H9 (cell line): ENCODE data around the gene METAP2. TPM values are rescaled to one million over a fixed set of nuclear protein-coding genes. Genes with fewer than 3 reads are reported as not detected.

Source experiments
- DNase-seq: peaks from one replicate; pipeline ENCODE4 v3.0.0-alpha.2; 2017
- H2AFZ ChIP-seq: one replicate; pipeline ENCODE4 v1.6.1; 2013; ENCODE audit warnings: mild to moderate bottlenecking, low read length, control low read depth, moderate library complexity
- H2AK5ac ChIP-seq: 2 replicates; pipeline ENCODE4 v1.6.1; 2013; ENCODE audit warnings: low read length, control low read depth, mixed read lengths; ENCODE audit not compliant: insufficient read length
- H2BK120ac ChIP-seq: one replicate; pipeline ENCODE4 v1.6.1; 2013; ENCODE audit warnings: low read depth, mild to moderate bottlenecking, low read length, control low read depth, inconsistent platforms; ENCODE audit not compliant: poor library complexity, severe bottlenecking
- H2BK12ac ChIP-seq: 2 replicates; pipeline ENCODE4 v1.6.1; 2013; ENCODE audit warnings: low read length, control low read depth, mixed read lengths, low read depth; ENCODE audit not compliant: insufficient read length
- H2BK15ac ChIP-seq: 2 replicates; pipeline ENCODE4 v1.6.1; 2013; ENCODE audit warnings: low read depth, low read length, control low read depth
- H2BK20ac ChIP-seq: one replicate; pipeline ENCODE4 v1.6.1; 2013; ENCODE audit warnings: low read depth, mild to moderate bottlenecking, low read length, control low read depth, inconsistent platforms; ENCODE audit not compliant: poor library complexity, severe bottlenecking
- H2BK5ac ChIP-seq: 2 replicates; pipeline ENCODE4 v1.6.1; 2013; ENCODE audit warnings: low read length, control low read depth, mixed read lengths; ENCODE audit not compliant: insufficient read length
- H3K14ac ChIP-seq: 2 replicates; pipeline ENCODE4 v1.6.1; 2013; ENCODE audit warnings: low read length, control low read depth; ENCODE audit not compliant: insufficient read depth
- H3K18ac ChIP-seq: 2 replicates; pipeline ENCODE4 v1.6.1; 2013; ENCODE audit warnings: low read depth, mild to moderate bottlenecking, mixed read lengths, low read length, control low read depth; ENCODE audit not compliant: insufficient read length
- H3K23ac ChIP-seq: 2 replicates; pipeline ENCODE4 v1.6.1; 2013; ENCODE audit warnings: low read length, control low read depth, mixed read lengths, low read depth; ENCODE audit not compliant: insufficient read length
- H3K23me2 ChIP-seq: 2 replicates; pipeline ENCODE4 v1.6.1; 2013; ENCODE audit warnings: low read depth, mild to moderate bottlenecking, mixed read lengths, low read length, control low read depth; ENCODE audit not compliant: insufficient read length, poor library complexity, severe bottlenecking
- H3K27ac ChIP-seq: 2 replicates; pipeline ENCODE4 v1.5.1; 2013; ENCODE audit warnings: low read length, control low read depth, mixed read lengths, low read depth; ENCODE audit not compliant: insufficient read length
- H3K27me3 ChIP-seq: 2 replicates; pipeline ENCODE4 v1.6.1; 2013; ENCODE audit warnings: low read length, control low read depth, inconsistent platforms; ENCODE audit not compliant: insufficient read depth
- H3K4ac ChIP-seq: 2 replicates; pipeline ENCODE4 v1.6.1; 2013; ENCODE audit warnings: low read depth, mild to moderate bottlenecking, control low read depth, inconsistent platforms, low read length, moderate library complexity
- H3K4me1 ChIP-seq: 2 replicates; pipeline ENCODE4 v1.6.1; 2013; ENCODE audit warnings: low read length, control low read depth, inconsistent platforms; ENCODE audit not compliant: insufficient read depth
- H3K4me2 ChIP-seq: 2 replicates; pipeline ENCODE4 v1.6.1; 2013; ENCODE audit warnings: low read length, control low read depth, mixed read lengths; ENCODE audit not compliant: insufficient read length, insufficient read depth
- H3K56ac ChIP-seq: 2 replicates; pipeline ENCODE4 v1.6.1; 2013; ENCODE audit warnings: low read depth, mild to moderate bottlenecking, mixed read lengths, low read length, control low read depth; ENCODE audit not compliant: insufficient read length
- H3K79me1 ChIP-seq: 2 replicates; pipeline ENCODE4 v1.6.1; 2013; ENCODE audit warnings: low read depth, mild to moderate bottlenecking, moderate library complexity, low read length, control low read depth, inconsistent platforms; ENCODE audit not compliant: insufficient read depth, poor library complexity, severe bottlenecking
- H3K79me2 ChIP-seq: 2 replicates; pipeline ENCODE4 v1.6.1; 2013; ENCODE audit warnings: low read length, control low read depth, inconsistent platforms; ENCODE audit not compliant: insufficient read depth
- H3K9ac ChIP-seq: 2 replicates; pipeline ENCODE4 v1.6.1; 2013; ENCODE audit warnings: low read length, control low read depth, mixed read lengths; ENCODE audit not compliant: insufficient read length; ENCODE audit errors: extremely low read depth
- H3K9me3 ChIP-seq: one replicate; pipeline ENCODE4 v1.6.1; 2013; ENCODE audit warnings: low read depth, low read length, inconsistent platforms; ENCODE audit not compliant: control insufficient read depth
- H3T11ph ChIP-seq: one replicate; pipeline ENCODE4 v1.6.1; 2013; ENCODE audit warnings: mild to moderate bottlenecking, low read length, control low read depth, inconsistent platforms
- H4K20me1 ChIP-seq: one replicate; pipeline ENCODE4 v1.6.1; 2013; ENCODE audit not compliant: control insufficient read depth, insufficient read length, insufficient read depth
- H4K5ac ChIP-seq: 2 replicates; pipeline ENCODE4 v1.6.1; 2013; ENCODE audit warnings: low read depth, mild to moderate bottlenecking, mixed read lengths, low read length, control low read depth; ENCODE audit not compliant: insufficient read length
- H4K8ac ChIP-seq: replicated peaks from 2 replicates; pipeline ENCODE4 v1.6.1; 2013; ENCODE audit warnings: low read length, control low read depth, mixed read lengths, low read depth; ENCODE audit not compliant: insufficient read length
- H4K91ac ChIP-seq: 2 replicates; pipeline ENCODE4 v1.6.1; 2013; ENCODE audit warnings: low read depth, mild to moderate bottlenecking, moderate library complexity, mixed read lengths, low read length, control low read depth; ENCODE audit not compliant: insufficient read length
- H3K27ac Mint-ChIP-seq, 3 experiments: 2 replicates in 2 of 3; 3 replicates in 1 of 3; pipeline ENCODE4 v1.8.0; 2020 to 2021; ENCODE audit warnings: mixed read lengths in 3 of 3, mild to moderate bottlenecking in 1 of 3, moderate library complexity in 1 of 3
- H3K27me3 Mint-ChIP-seq: 2 replicates; pipeline ENCODE4 v1.8.0; 2021; ENCODE audit warnings: low read depth, mild to moderate bottlenecking, moderate library complexity, mixed read lengths
- H3K36me3 Mint-ChIP-seq, 3 experiments: 2 replicates in 2 of 3; 3 replicates in 1 of 3; pipeline ENCODE4 v1.8.0; 2020 to 2021; ENCODE audit warnings: low read depth in 3 of 3, mixed read lengths in 3 of 3; ENCODE audit not compliant: insufficient read depth in 1 of 3
- H3K4me1 Mint-ChIP-seq, 2 experiments: 2 replicates each; pipeline ENCODE4 v1.8.0; 2020; ENCODE audit warnings: mixed read lengths in 2 of 2
- H3K4me3 Mint-ChIP-seq, 2 experiments: 2 replicates in 1 of 2; 3 replicates in 1 of 2; pipeline ENCODE4 v1.8.0; 2020 to 2021; ENCODE audit warnings: mild to moderate bottlenecking in 2 of 2, mixed read lengths in 2 of 2, moderate library complexity in 1 of 2
- H3K9me3 Mint-ChIP-seq, 2 experiments: 2 replicates in 1 of 2; 3 replicates in 1 of 2; pipeline ENCODE4 v1.8.0; 2020; ENCODE audit warnings: mild to moderate bottlenecking in 2 of 2, mixed read lengths in 2 of 2, moderate library complexity in 1 of 2
- whole genome bisulfite sequencing: extraction: QIAGEN DNeasy Blood & Tissue Kit; methylation state at CpG from one replicate; pipeline ENCODE4 v1.1.7; 2013; ENCODE audit warnings: missing lambda C conversion rate, low lambda C conversion rate, mixed read lengths; ENCODE audit not compliant: insufficient read length; ENCODE audit errors: extremely low coverage; 5-methylcytosine and 5-hydroxymethylcytosine counted together
- total RNA-seq: library from RNA; stranded (reverse); gene quantifications from 2 replicates; pipeline ENCODE4 v1.2.1, GENCODE V29; 2021
- TF ChIP-seq, protein P1 (sequence below): fragments of 200-600 bp; sonication (generic); conservative IDR thresholded peaks from 3 replicates; pipeline ENCODE4 v1.8.0; 2021; ENCODE audit warnings: antibody characterized with exemption, mild to moderate bottlenecking

Gene METAP2
- total RNA-seq, 1 experiment from 2014 or later: 140 TPM

DNA sequence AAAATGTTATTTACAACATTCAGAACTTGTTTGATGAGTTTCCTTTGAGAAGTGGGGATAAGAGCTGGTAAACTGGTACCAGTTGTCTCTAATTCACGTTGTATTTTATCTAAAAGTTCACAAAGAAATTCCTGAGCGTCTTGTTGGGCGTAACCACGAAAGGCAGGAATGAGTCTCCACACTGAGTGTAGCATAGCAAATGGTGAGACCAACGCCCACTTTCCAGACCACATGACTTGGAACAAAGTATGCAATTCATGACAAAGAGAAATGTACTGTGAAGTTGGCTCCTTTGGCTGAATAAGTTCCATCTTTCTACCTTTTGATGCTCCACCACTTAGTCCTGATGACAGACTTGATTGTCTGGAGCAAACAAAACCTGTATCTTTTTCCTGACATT is 58.9 kb downstream of the METAP2 start:
- TF ChIP-seq, protein P1, sequence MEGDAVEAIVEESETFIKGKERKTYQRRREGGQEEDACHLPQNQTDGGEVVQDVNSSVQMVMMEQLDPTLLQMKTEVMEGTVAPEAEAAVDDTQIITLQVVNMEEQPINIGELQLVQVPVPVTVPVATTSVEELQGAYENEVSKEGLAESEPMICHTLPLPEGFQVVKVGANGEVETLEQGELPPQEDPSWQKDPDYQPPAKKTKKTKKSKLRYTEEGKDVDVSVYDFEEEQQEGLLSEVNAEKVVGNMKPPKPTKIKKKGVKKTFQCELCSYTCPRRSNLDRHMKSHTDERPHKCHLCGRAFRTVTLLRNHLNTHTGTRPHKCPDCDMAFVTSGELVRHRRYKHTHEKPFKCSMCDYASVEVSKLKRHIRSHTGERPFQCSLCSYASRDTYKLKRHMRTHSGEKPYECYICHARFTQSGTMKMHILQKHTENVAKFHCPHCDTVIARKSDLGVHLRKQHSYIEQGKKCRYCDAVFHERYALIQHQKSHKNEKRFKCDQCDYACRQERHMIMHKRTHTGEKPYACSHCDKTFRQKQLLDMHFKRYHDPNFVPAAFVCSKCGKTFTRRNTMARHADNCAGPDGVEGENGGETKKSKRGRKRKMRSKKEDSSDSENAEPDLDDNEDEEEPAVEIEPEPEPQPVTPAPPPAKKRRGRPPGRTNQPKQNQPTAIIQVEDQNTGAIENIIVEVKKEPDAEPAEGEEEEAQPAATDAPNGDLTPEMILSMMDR: no peak
- Histone ChIP-seq H3K56ac (no peak overlapping the region), H3K4me2 (no peak overlapping the region), H3K18ac (no peak overlapping the region), H3K79me2 (peaks cover 54% of the 10 kb centered on the region), H2BK15ac (no peak overlapping the region), H4K5ac (no peak overlapping the region), H3K79me1 (peaks cover 13% of the 10 kb centered on the region), H2BK20ac (no peak overlapping the region), H3K14ac (no peak overlapping the region), H3K4ac (no peak overlapping the region), H3K23me2 (no peaks in the 10 kb centered on the region), H3K27ac (no peak overlapping the region), H3K9me3 (no peaks in the 10 kb centered on the region), H2BK5ac (no peak overlapping the region), H4K20me1 (peaks cover 3% of the 10 kb centered on the region), H2AK5ac (no peak overlapping the region), H2BK12ac (no peak overlapping the region), H2BK120ac (no peak overlapping the region), H4K91ac (no peak overlapping the region), H3T11ph (no peak overlapping the region), H3K27me3 (no peaks in the 10 kb centered on the region), H3K9ac (no peak overlapping the region), H2AFZ (no peak overlapping the region), H3K23ac (no peak overlapping the region), H4K8ac (no peak overlapping the region), H3K4me1 (peaks cover 5% of the 10 kb centered on the region)
- no CpG with 5 or more reads among the region's 5 CpGs for WGBS
- peaks cover 39 to 46% of the 10 kb centered on the region in 2 experiments for H3K4me1 Mint-ChIP-seq
- peaks cover 45 to 67% (median 50%) of the 10 kb centered on the region in 3 experiments for H3K36me3 Mint-ChIP-seq
- no peaks in the 10 kb centered on the region for H3K27me3 Mint-ChIP-seq
- no peak overlapping the region for H3K4me3 Mint-ChIP-seq
- no peaks in the 10 kb centered on the region for H3K9me3 Mint-ChIP-seq
- no peak overlapping the region for H3K27ac Mint-ChIP-seq
- no peak for DNase-seq
